ENCODE results near the gene RTN4RL2.

The RTN4RL2 gene

GRCh38 chr11:57460022-57460757 lies at the start of gene RTN4RL2:
TSS of gene RTN4RL2 (plus strand) at chr11:57460528. CDS start at chr11:57460866, 338 bp downstream.
- TF ChIP-seq GATA2 (IDR thresholded peaks at IDR 0.05; ENCODE audit: low read depth, low read length): no peak
- TF ChIP-seq GATA3 (IDR thresholded peaks at IDR 0.05; ENCODE audit: low read depth, low read length): no peak

DNA sequence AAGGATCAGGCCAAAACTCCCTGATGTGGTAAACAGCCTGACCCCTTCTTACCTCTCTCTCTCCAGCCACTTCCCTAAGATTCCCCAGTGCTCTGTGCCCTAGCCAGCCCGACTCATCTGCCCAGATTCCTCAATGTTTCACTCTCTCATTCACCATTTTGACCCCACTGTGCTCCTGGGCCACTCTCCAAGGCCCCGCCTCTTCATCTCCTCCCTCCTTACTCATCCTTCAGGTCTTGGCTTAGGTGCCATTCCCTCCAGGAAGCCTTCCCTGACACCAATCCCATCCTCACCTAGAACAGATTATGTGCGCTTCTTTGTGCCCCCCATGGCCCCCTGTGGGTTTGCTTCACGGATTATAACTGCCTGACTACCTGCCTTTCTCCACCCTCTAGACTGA lies 46.6 kb upstream of the RTN4RL2 start:
- TF ChIP-seq GATA3 (IDR thresholded peaks at IDR 0.05; ENCODE audit: low read depth, low read length): no peak
- no peak for TF ChIP-seq GATA2 (IDR thresholded peaks at IDR 0.05; ENCODE audit: low read depth, low read length)

DNA sequence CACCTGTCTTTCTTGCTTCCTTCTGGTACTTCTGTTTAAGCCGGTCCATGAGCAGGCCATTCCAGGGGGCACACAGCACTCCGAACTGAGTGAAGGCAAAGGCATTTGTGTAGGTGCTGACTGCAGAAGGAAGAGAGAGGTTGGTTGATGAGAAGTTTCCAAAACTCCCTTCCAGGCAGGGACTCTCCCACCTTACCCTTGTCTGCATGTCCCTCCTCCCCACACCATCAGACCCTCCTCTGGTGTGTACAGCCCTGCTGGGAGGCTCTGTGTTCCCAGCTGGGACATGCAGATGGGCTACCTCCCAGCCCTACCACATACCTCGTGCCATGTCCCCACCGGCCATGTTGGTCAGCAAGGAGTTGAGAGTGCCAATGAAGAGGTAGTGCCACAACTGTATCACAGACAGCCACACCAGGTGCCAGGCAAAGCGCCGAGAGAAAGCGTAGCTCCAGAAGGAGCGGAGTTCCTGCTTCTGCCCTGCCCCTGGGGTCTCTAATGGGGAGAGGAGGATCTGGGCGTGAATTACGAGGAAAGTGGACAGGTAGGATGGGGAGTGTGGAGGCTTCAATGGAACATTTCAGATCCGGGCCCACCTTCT lies 45.6 kb upstream of the RTN4RL2 start:
- TF ChIP-seq GATA2 (IDR thresholded peaks at IDR 0.05; ENCODE audit: low read depth, low read length) (no peak), GATA3 (IDR thresholded peaks at IDR 0.05; ENCODE audit: low read depth, low read length) (no peak)

DNA sequence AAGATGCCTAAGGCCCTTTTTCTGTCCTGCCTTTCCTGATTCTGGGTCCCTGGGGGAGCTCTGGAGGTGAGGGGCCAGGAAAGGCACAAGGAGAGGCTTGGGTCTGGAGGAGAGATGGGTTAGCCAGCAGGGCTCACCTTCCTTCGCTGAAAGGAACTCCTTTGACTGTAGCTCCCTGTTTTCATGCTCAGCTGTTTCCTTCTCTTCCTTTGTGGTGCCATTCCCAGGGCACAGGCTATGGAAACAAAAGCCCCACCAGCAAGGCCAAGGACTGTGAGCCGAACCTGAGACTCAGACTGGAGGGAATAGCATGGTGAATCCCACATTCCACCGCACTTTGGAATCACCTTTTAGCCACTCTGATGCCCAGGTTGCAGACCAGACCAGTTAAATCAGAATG lies 43.9 kb upstream of the RTN4RL2 start:
- no peak for TF ChIP-seq GATA3 (IDR thresholded peaks at IDR 0.05; ENCODE audit: low read depth, low read length)
- TF ChIP-seq GATA2 (IDR thresholded peaks at IDR 0.05; ENCODE audit: low read depth, low read length): no peak

GRCh38 chr11:57417056-57417455 lies 43.3 kb upstream of the RTN4RL2 start:
- no peak for TF ChIP-seq GATA3 (IDR thresholded peaks at IDR 0.05; ENCODE audit: low read depth, low read length)
- TF ChIP-seq GATA2 (IDR thresholded peaks at IDR 0.05; ENCODE audit: low read depth, low read length): no peak

DNA sequence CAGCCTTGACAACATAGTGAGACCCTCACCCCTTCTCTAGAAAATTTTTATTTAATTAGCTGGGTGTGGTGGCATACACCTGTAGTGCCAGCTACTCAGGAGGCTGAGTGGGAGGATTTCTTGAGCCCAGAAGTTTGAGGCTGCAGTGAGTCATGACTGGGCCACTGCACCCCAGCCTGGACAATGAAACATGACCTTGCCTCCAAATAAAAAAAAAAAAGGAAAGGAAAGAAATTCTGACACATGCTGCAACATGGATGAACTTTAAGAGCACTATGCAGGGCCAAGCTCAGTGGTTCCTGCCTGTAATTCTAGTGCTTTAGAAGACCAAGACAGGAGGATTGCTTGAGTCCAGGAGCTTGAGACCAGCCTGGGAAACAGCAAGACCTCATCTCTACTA lies 42.2 kb upstream of the RTN4RL2 start:
- TF ChIP-seq GATA3 (IDR thresholded peaks at IDR 0.05; ENCODE audit: low read depth, low read length) (no peak), GATA2 (IDR thresholded peaks at IDR 0.05; ENCODE audit: low read depth, low read length) (no peak)

DNA sequence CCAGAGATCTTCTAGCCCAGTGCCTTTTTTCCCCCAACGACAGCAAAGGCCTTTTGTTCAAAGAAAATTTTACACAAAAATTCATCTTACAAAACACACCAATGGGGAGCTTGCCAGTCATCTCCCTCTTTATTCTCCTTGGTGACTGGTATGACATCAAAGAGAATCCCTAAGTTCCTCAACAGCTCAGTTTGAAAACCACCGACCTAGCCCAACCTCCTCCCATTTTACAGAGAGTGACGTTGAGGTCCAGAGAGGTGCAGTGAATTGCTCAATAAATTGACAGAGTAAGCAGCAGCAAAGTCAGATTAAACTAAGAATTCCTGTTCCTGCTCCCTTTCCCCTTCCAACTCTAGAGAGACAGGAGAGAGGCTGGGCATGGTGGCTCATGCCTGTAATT lies 41.2 kb upstream of the RTN4RL2 start:
- no peak for TF ChIP-seq GATA3 (IDR thresholded peaks at IDR 0.05; ENCODE audit: low read depth, low read length)
- TF ChIP-seq GATA2 (IDR thresholded peaks at IDR 0.05; ENCODE audit: low read depth, low read length): no peak

DNA sequence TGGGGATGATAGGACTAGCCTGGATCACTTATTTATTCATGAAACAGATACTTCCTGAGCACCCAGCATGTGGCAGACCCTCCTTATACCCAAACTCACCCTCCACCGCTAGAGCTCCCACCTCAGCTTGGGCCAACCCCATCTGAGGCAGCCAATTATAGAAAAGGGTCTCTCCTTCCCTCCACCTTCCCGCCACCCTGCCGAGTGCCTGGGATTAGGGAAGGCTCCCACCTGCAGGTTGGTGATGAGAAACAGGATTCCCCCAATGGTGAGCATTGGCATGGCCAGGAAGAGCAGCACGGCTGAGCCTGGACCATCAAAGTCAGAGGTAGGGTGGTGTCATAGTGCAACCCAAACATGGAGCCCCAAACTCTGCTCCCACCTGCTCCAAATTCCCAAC lies 39.3 kb upstream of the RTN4RL2 start:
- no peak for TF ChIP-seq GATA3 (IDR thresholded peaks at IDR 0.05; ENCODE audit: low read depth, low read length)
- no peak for TF ChIP-seq GATA2 (IDR thresholded peaks at IDR 0.05; ENCODE audit: low read depth, low read length)

DNA sequence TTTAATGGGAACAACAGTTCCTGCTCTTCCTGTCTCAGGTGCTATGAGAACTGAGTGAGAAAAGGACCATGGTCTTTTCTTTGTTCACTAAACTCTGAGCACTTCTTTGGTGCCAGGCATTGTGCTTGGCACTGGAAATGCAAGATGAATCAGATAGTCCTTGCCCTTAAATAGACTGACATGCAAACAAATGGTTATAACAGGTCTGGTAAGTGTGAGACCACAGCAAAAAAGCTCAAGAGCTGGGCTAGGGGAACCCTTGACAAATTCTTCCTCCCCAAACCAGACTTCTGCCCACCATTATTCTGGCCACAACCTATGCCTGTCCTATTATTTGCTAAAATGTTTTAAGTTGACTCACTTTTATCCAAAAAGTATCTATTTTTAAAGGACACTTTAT lies 38.5 kb upstream of the RTN4RL2 start:
- TF ChIP-seq GATA3 (IDR thresholded peaks at IDR 0.05; ENCODE audit: low read depth, low read length) (no peak), GATA2 (IDR thresholded peaks at IDR 0.05; ENCODE audit: low read depth, low read length) (no peak)

DNA sequence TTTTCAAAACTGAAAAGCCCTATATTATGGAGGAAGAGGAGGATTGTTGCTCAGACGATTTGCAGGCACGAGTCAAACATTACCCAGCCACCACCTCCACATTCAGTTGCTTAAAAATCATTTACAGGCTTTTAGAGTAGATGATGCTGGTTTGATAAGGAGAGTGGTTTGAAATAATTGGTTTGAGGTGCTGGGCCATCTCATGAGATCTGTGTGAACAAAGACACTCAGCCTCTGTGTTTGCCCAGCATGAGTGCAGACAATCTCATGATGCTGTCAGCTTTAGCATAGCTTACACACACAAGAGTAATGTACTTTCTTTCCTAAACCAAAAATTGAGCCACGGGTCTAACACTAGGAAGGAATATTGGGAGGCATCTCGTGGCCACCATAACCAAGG lies 37.7 kb upstream of the RTN4RL2 start:
- no peak for TF ChIP-seq GATA3 (IDR thresholded peaks at IDR 0.05; ENCODE audit: low read depth, low read length)
- no peak for TF ChIP-seq GATA2 (IDR thresholded peaks at IDR 0.05; ENCODE audit: low read depth, low read length)

- TF ChIP-seq GATA2 (IDR thresholded peaks at IDR 0.05; ENCODE audit: low read depth, low read length) (no peak), GATA3 (IDR thresholded peaks at IDR 0.05; ENCODE audit: low read depth, low read length) (no peak)
Observed at GRCh38 chr11:57424137-57424791, 36.1 kb upstream of the RTN4RL2 start.

DNA sequence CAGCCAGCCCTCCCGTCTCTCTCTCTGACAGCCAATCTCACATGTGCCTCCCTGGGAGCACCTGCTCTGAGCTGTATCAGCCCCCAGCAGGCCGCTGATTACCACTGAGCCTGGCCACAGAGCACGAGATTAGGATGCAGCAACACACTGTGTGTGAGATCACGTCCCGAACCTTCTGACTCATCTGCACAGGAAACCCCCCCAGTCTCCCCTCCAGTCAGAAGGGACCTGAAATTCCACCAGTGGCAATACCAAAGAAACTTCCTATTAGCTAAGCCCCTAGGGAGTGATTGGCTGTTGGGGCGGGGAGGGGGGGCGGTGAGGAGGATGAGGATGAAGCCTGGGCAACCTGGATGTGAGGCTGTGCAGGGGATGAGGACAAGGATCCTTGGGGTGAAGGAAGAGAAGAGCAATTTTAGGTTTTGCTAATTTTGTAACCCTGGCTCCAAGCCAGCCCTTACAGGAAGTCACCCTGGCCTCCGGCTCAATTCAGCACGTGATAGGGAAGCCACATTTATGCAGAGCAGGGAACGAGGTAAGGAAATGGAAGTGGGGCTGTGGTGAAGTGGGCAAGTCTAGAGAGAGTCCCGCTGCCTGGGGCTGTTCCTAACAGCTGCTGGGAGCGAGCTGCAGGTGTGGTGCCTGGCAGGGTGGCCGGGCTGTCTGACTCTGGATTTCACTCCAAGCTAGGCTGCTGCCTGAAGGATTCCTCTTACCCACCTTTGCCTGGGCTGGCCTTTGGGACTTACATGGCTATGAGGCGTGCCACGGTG lies 35.4 kb upstream of the RTN4RL2 start:
- TF ChIP-seq GATA2 (IDR thresholded peaks at IDR 0.05; ENCODE audit: low read depth, low read length) (no peak), GATA3 (IDR thresholded peaks at IDR 0.05; ENCODE audit: low read depth, low read length) (no peak)

DNA sequence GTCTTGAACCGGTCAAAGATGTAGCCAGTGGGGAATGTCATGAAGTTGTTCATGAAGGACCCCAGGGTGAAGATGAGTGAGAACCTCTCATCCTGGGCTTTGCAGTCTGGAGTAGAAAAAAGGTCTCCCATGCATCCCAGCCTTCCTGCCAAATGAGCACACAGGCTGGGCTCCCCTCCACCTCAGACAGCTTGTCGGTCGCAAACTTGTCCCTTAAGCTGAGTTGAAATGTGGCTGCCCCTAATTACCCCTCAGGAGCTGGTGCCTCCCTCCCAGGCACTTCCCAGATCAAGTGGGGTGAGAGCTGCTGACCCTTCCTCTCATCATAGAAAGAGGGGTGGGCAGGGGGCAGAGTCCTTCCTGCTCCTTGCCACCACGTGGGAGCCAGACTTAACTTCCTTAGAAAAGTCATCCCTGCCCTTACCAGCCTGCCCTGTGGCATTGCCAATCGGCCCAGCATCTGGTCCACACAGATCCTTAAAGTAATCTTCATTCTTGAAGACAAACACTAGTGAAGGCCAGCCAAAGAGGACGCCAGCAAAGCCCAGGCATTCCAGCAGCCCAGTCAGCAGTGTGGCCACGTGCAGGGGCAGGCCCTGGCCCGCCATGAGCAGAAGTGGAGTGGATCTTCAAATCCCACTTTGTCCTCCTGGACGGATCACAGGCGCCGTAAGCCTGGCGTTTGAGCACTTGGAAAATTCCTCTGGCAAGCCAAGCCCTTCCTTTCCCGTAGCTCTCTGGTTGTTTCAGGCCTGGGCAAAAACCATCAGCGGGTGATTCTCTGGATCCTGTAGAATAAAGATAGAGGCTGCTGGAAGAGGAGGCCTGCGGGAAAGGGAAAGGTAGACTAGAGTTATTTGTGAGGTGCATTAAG lies 34.5 kb upstream of the RTN4RL2 start:
- TF ChIP-seq GATA3 (IDR thresholded peaks at IDR 0.05; ENCODE audit: low read depth, low read length) (no peak), GATA2 (IDR thresholded peaks at IDR 0.05; ENCODE audit: low read depth, low read length) (no peak)
